CD4-positive, alpha-beta T cell treated with Interleukin-12 subunit alpha and Interleukin-12 subunit beta, for 1 hour (primary cell): ENCODE results near the gene CYP4Z1.
"Not testable (repeated sequence)": the region's sequence is repeated elsewhere in the genome, so short reads cannot be mapped to it uniquely, and the experiment has no call there.

Source experiments
- DNase-seq: peaks from one replicate; pipeline ENCODE4 v3.0.0-alpha.2; 2020

CYP4Z1 gene, protein sequence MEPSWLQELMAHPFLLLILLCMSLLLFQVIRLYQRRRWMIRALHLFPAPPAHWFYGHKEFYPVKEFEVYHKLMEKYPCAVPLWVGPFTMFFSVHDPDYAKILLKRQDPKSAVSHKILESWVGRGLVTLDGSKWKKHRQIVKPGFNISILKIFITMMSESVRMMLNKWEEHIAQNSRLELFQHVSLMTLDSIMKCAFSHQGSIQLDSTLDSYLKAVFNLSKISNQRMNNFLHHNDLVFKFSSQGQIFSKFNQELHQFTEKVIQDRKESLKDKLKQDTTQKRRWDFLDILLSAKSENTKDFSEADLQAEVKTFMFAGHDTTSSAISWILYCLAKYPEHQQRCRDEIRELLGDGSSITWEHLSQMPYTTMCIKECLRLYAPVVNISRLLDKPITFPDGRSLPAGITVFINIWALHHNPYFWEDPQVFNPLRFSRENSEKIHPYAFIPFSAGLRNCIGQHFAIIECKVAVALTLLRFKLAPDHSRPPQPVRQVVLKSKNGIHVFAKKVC

DNA sequence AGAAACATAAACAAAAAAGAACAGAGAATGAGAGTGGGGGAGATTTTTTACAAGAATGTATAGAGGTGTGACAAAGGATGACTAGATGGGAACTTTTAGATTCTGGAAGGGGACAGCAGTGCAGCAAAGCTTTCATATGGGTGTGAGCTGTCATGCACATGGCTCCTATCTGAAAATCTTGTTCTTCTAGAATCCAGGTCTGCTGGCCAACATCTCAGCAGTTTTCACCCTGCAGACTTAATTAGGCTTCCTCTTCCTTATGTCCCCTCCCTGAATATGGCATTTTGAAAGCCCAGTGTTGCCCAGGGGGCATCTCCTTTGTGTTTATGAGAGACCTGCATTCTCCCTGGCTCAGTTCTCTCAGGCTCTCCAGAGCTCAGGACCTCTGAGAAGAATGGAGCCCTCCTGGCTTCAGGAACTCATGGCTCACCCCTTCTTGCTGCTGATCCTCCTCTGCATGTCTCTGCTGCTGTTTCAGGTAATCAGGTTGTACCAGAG is at the start of gene CYP4Z1:
CYP4Z1 (plus strand) TSS at position 135 of the 498 bp plus-strand sequence; CDS start at position 395, 260 bp downstream.
- DNase-seq = no peak

DNA sequence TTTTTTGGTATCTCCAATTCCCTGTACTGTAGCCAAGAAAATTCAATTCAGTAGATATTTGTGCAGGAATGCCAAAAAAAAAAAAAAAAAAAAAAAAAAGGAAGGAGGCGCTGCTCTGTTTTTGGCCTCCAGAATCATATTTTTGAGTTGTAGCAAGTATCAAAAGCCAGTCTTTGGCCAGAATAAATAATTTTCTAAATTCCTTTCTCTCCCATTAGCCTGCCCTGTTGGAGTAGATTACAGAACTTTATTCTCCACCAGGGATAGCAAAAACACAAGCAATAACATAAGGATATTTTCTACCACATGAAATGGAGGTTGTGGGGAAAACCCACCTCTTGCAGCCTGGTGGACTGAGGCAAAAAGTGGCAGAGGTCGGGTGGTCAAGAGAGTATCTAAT is 46.0 kb upstream of the CYP4Z1 start:
- no peak for DNase-seq

DNA sequence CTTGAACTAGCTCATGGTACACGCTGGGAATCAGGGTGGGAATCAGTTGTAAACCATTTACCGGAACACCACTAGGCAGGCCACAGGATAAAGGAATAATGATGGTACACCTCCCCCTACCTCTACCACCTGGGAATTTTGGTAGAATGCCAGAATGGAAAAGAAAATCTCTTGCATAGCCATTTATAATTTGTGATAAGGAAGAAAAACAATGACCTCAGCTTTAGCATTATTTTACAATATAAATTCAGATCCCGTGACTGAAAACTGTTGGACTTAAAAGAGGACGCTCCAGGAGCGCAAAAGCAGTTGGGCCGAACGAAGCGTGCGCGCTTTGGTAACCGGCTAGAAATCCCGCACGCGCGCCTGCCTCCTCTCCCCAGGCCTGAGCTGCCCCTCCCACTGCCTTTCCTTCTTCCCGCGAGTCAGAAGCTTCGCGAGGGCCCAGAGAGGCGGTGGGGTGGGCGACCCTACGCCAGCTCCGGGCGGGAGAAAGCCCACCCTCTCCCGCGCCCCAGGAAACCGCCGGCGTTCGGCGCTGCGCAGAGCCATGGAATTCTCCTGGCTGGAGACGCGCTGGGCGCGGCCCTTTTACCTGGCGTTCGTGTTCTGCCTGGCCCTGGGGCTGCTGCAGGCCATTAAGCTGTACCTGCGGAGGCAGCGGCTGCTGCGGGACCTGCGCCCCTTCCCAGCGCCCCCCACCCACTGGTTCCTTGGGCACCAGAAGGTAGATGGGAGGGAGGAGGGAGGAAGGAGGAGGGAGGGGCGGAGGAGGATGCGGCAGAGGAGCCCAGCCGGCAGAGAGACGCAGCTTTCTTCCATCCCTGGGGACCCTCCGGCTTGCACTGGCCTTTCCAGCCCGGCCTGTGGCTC is 43.5 kb upstream of the CYP4Z1 start, which contains the start of gene CYP4X1:
CYP4X1 (plus strand) TSS at position 402 of the 873 bp plus-strand sequence; CDS start at position 551, 149 bp downstream.
- DNase-seq = no peak

DNA sequence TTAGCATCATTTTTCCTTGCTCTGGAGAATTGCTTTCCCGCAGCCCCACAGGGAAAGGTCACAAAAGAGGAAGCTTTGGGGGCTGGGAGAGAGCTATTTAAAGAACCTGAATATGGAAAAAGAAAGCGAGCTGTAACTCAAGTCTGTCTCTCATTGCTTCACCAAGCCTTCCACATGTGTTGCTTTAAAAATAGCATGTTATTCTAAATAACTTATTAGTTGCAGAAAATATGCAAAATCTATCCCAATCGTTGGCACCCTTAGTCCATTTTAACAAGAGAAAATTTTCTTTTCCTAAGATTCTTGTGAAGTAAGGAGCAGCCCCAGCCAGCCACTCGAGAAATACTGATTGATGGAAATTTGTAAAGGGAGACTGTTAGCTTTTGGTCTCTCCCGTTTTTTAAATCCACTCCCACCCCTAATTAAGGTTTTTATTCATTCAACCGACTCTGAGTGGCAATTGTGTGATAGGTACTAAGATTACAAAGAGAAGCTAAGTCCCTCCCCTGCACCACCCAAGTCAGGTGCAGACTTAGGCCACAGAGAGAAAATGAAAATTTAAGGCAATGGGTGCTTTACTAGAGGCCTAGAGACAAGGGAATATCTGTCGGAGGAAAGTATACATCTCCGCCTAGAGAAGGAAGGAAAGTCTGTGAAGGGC is 42.8 kb upstream of the CYP4Z1 start:
- DNase-seq = no peak

DNA sequence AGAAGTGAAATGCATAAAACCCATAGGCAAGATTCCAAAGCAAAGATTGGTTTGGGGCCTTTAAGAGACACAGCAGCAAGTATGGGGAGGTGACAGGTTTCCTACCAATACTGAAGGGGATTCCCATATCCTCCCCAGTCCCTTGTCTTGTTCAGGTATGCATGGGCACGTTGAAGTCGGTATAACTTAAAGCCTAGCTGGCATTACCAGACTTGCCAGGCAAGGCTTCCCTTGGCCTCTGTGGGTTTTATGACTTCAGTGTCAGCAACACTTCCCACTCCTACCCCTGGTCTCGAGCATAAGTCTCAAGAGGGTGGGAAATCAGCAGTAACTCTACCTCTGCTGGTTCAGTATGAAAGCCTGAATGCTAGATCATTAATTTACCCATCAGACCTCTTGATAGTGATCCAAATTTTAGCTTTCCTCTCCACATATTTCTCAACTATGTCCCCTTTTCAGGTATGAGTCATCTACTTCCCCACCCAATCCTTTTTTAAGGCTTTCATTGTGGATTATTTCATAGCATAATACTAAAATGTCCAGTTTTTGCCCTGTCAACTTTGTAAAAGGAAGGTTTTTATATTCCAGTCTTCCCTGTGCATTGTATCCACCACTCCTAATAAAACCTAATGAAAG is 36.7 kb upstream of the CYP4Z1 start:
- DNase-seq = no peak

DNA sequence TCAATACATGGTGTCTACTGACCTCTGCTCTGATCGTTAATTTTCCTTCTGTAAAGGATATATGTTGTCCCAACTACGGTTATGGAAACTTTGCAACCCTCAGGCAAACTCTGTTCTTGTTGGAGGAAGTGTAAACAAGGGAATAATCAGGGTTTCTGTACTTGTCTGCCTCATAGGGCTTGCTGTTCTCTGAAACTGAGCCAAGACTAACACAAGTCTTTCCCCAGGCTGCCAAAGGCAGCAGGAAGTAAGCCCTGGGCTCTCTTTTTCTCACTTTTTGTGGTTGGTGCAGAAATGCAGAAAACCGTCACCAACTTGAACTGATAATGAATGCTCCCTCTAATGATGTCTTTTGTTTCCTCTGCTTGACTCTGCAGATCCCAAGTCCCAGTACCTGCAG is 36.0 kb upstream of the CYP4Z1 start:
- no peak for DNase-seq

DNA sequence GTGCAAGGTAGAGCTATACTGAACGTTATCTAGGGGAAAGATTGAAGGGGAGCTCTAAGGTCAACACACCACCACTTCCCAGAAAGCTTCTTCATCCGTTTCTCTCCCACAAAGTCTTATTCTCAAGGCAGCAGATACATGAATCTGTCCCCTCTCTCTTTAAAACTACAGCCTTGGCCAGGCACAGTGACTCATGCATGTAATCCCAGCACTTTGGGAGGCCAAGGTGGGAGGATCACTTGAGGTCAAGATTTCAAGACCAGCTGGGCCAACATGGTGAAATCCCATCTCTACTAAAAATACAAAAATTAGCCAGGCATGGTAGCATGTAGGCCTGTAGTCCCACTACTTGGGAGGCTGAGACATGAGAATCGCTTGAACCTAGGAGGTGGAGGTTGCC is 35.4 kb upstream of the CYP4Z1 start:
- no peak for DNase-seq

DNA sequence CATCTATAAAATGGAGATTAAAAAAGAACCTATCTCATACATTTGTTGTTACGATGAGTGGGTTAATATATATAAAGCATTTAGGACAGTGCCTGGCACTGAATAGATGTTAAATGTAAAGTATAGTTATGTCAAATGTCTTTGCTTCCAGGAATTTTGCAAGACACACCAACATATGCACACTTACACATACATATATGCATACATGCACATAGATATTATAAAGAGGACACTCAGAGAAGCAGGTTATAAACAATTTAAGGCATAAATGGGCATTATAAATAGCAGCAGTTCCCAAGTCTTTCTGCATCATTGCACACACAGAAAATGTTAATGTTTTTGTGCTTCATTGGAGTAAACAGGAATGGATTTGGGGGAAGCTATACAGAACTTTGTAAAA is 30.3 kb upstream of the CYP4Z1 start:
- no peak for DNase-seq

DNA sequence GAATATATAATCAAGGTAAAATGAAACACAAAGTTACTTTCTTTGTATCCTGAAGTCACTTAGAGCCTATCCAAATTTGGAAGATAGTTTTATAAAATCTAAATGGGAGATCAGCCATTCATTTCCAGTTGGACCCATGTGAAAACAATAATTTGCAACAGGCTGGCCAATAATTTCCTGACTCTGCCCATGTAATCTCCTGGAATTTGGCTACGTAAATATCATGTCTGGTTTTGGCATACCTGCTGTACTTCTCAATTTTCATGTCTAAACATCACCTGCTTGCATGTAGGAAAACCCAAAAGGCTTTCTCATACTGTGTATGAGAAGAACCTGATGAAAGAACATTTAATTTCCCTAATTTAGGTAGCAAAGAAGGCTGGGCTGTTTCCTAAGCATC is 7.7 kb upstream of the CYP4Z1 start:
- no peak for DNase-seq

DNA sequence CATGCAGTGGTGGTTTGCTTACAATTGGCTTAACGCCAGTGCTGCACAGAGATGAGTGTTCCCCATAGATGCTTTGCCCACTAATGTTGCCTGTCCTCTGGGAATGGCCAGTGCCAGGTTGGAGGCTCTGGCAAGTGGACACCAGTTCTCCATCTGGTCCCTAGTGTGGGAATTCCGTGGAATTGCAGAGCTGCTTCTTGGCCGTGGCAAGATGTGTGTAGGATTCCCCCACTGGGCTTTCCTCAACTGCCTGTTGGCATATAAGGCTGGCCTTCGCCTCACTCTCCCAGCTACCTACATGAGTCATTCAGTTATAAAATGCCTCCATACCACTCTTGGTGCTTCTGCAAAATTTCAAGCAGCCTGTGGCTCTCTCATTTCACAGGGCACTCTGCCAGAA is 2.0 kb downstream of the CYP4Z1 start:
- not testable (repeated sequence) for DNase-seq

DNA sequence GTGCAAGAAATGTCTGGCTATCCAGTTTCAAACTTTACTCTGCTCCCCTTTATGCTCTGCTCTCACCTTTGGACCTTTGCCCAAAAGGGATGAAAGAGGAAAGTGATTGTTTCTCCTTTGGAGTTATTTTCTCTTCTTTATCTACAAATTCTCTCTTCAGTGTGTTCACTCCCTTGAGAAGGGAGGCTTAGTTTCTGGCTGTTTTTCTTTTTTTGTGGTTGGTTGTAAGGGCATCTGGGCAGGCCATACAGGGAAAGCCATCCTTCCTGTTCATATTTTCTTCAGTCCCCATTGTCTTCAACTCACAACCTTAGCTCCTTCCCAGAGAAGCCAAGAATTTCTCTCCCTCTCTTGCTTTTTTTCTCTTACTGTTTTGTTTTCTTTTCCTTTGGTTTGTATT is 2.5 kb downstream of the CYP4Z1 start:
- not testable (repeated sequence) for DNase-seq

DNA sequence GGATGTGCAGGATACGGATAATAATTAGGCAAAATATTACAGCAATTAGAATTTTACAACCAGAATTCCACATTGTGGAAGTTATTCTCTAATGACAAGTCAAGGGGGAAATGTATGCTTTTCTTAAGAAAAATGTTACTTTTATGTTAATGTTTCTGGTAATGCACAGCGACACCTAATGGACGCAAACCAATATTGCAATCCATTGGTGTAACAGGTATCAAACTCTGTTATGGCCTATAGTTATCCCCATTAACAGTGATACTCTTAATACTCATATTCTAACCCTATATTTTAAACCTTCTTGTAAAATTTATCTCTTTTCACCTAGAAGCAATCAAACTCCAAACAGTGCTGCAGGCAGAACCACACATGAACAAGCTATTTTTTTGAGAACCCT is 22.3 kb downstream of the CYP4Z1 start:
- DNase-seq = peak; percentile 33

DNA sequence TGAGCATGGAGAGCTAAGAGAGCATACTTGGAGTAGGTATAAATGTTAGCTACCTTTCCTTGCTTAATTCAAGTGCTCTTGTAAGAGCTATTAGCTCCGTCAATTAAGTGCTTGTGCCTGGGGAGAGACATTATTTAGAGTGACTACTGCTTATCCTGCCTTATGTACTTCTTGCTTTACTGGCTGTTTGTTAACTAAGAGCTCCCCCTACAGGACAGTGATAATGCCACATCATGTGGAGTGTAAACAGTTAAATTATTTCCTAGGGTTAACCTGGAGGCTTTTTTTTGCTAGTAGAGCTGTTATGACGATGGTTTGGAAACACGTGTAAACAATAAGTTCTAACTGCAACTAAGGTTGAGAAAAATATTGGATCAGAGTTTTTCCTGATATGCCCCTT is 24.4 kb downstream of the CYP4Z1 start:
- DNase-seq = not testable (repeated sequence)

DNA sequence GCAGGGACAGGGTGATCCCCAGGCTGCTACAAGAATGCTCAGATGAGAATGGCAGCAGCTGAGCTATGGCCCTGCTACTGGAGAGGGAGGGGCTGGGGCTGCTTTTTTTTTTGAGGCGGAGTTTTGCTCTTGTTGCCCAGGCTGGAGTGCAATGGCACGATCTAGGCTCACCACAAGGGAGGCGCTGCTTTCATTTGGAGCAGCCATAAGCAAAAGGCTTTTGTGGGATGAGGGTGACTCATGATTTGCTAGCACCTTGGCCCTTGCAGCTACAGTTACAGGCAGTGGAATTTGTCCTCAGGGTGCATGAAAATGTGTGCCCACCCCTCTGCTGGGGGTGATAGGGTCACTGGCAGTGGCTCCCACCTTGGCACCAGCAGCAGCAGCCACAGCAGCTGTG is 37.8 kb downstream of the CYP4Z1 start:
- no peak for DNase-seq

DNA sequence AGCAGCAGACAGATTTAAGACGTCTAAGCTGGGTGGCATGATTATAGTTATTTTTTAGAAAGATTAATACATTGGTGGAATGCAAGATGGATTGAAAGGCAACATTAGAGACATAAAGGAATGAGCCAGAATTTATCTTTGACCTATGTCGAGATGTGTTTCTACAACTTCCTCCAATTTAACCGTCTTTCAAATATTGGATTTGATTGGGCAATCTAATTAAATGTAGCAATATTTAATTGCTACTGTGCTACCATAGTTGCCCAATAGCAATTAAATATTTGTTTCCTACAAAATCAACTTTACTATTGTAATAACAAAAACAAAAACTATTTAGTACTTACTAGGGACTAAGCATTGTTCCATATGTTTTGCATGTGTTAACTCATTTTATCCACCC is 39.8 kb downstream of the CYP4Z1 start:
- no peak for DNase-seq

DNA sequence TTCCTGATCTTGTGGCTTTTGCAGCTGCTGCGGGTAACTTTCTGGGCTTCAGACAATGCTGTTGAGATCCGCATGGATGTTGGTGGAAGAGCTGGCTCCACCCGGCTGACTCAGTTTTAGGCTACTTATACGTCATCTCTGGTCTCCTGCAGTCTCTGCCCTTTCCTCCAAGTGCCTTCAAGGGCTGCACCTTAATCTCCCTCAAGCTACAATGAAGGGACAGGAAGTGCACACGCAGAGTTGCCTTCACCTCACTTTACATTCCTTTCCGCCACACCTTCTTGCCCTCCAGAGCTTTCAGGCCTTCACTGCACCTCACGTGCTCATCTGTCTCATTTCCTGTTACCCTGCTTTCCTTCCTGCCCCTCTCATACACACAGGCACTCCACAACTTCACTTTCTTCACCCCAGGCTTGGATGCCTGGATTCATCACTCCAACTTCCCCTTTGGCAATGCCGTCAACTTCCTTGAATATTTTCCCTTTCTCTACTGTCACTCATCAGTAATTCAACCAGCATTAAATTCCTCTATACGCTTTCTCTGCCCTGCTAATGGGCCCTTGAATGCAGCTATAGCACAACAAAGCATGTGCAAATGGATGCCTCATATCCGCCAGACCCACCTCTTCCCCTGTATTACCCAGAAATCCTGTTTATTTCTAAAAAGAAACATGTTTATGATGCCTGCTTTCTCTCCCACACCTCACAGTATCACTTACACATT is 41.0 kb downstream of the CYP4Z1 start:
- not testable (repeated sequence) for DNase-seq

DNA sequence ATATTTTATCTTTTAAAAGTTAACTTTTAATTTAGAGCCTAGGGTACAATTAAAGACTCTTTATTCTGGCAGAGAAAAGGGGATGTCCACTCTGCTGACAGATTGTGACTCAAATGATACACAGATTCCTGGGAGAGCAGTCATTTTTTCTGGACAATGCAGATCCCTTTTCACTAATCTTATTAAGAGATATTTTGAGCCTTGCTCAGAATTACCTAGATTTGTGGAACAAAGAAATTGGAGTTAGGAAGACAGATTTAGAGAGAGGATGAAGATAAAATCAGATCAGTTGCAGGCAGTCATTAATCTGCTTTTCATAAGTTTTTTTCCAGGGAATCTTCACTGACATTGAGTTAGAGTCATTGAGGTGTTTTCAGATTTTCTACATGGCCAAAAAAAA is 42.5 kb downstream of the CYP4Z1 start:
- not testable (repeated sequence) for DNase-seq

DNA sequence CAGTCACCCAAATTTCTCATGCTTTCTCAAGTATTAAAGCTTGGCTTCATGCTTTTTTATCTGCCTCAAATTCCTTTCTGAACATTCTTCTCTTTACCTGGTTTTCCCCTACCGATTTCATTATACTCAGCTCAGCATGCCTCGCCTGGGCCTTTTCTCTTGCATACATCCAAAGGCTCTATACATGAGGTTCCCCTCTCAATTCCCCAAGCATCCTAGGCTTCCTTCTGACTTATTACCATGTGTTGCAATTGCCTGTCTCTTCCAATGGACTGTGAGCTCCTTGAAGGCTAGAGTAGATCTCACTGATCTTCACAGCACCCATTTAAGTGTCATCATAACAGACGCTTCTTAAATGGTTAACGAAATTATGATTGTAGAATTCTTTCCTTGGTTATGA is 46.1 kb downstream of the CYP4Z1 start:
- DNase-seq = no peak

DNA sequence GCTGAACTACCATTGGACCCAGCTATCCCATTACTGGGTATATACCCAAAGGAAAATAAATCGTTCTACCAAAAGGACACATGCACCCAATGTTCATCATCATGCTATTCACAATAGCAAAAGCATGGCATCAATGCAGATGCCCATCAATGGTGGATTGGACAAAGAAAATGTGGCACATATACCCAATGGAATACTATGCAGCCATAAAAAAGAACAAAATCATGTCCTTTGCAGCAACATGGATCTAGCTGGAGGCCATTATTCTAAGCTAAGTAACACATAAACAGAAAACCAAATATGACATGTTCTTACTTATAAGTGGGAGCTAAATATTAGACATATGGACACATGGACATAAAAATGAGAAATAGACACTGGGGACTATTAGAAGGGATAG is 54.0 kb downstream of the CYP4Z1 start:
- DNase-seq = not testable (repeated sequence)

DNA sequence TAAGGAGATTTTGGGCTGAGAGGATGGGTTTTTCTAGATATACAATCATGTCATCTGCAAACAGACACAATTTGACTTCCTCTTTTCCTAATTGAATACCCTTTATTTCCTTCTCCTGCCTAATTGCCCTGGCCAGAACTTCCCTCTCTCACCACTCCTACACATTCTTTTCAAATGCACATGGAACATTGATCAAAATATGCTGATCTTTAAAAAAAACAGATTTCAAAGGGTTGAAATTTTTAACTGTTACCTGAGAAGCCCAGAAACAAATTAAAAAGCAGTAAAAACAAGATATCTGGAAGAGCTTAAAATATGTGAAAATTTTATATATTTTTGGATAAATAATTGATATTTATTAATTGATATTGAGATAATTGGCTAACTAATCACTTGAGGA is 57.8 kb downstream of the CYP4Z1 start:
- DNase-seq = not testable (repeated sequence)

DNA sequence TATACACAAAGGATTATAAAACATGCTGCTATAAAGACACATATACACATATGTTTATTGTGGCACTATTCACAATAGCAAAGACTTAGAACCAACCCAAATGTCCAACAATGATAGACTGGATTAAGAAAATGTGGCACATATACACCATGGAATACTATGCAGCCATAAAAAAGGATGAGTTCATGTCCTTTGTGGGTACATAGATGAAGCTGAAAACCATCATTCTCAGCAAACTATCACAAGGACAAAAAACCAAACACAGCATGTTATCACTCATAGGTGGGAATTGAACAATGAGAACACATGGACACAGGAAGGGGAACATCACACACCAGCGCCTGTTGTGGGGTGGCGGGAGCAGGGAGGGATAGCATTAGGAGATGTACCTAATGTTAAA is 60.0 kb downstream of the CYP4Z1 start:
- not testable (repeated sequence) for DNase-seq

DNA sequence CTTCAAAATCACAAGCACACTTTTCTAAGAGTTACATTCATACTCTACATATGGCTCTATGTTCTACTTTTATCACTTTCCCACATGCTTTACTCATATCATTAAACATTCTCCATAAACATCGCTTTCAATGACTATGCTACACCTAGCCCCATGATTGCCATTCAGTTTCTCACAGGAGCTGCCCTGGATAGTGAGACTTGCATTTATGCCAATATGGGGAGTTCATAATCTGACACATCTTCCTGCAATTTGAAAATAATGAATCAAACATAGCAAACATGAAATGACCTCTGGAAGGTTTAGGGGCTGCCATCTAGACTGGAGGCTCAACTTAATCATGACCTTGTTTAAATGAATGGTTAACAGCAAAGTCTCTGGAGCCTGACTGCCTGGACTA is 61.2 kb downstream of the CYP4Z1 start:
- DNase-seq = no peak
